ENCODE results near the gene CDKAL1. TPM values are rescaled to one million over a fixed set of nuclear protein-coding genes. Genes with fewer than 3 reads are reported as not detected.

The CDKAL1 gene
- total RNA-seq (10 to 100 TPM; 29.6 to 30.2 TPM), polyA plus RNA-seq (26.7 TPM)

DNA sequence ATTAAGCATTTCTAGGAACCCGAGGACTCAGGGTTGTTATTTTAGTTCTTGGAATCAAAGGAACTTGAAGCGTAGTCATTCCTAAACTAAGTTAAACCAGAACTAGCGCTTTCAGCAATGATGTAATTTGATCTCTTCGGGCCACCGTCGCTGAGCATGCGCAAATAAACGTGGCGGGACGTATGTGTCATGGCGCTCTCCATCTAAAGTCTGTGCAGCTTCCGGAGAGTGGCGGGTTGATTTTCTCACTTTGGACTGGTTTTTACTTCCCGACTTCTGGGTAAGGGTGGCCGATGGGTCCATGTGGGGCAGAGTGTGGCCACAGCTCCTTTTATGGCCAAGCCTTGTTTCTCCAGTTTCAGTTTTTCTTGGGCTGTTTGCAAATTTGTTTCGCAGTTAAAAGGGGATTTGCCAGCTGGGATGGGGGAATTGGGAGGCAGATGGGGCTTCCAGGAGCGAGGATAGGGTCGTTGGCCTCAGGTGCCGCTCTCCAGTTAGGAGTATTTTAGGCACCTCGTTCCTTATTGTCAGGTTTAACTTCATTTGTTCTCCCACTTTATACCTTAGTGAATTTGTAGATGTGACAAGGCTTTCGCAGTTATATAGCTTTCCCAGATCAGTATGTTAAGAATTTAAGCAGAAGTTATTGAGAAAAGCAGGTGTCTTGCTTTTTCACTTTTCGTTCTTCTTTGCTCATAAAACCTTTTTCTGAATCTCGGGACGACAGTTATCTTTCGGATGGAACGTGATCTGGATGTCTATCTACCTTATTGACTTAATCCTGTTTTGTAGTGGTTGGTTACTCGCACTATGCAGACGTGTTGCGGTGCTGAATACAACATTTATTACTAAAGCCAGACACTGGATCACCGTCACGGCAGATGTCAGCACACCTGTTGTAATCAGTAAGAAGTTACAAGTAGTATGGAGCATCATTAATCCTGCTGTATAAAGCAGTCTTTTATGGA lies at the start of gene CDKAL1:
TSS of gene CDKAL1 (plus strand) at position 163 of the 968 bp plus-strand sequence. CDS start 11,894 bp downstream, outside the sequence.
- POLR2A ChIA-PET, result interaction anchor here (0.8 to 1.8 kb wide), 2 partner anchors 215 to 321 kb away, joined by 3 to 11 read pairs; no protein-coding TSS in a partner anchor
- H3K4me1 ChIP-seq (ENCODE audit: insufficient read depth, low read length), result peaks cover 11% of the 10 kb centered on the region
- H3K27ac ChIP-seq (ENCODE audit: low read depth, low read length), result peak within 1 kb of the TSS; percentile 78
- Mint-ChIP-seq H3K36me3 (peaks cover 2 to 39% (median 10%) of the 10 kb centered on the region in 3 donors), H3K27ac (peak within 1 kb of the TSS; percentile 95 to 99 (median 97)), H3K27me3 (peaks cover 0 to 3% of the 10 kb centered on the region in 2 donors), H3K4me1 (peaks cover 34 to 55% (median 42%) of the 10 kb centered on the region in 3 donors), H3K4me3 (peak within 1 kb of the TSS; percentile 95 to 99 (median 98)), H3K9me3 (no peaks in the 10 kb centered on the region)
- no peaks in the 10 kb centered on the region for H3K27me3 ChIP-seq (ENCODE audit: insufficient read depth, low read length, poor library complexity, severe bottlenecking)
- peak within 1 kb of the TSS; percentile 77 for H3K4me3 ChIP-seq (ENCODE audit: low read length)
- CTCF ChIA-PET, result interaction anchor here (2.3 kb wide), 1 partner anchor 130 kb away, joined by 8 read pairs; no protein-coding TSS in a partner anchor
- no peaks in the 10 kb centered on the region for H3K9me3 ChIP-seq (ENCODE audit: low read length)
- H3K36me3 ChIP-seq (ENCODE audit: insufficient read depth, low read length), result peaks cover 3% of the 10 kb centered on the region
- DNase-seq, result peak; percentile 81 to 94 (median 86)

DNA sequence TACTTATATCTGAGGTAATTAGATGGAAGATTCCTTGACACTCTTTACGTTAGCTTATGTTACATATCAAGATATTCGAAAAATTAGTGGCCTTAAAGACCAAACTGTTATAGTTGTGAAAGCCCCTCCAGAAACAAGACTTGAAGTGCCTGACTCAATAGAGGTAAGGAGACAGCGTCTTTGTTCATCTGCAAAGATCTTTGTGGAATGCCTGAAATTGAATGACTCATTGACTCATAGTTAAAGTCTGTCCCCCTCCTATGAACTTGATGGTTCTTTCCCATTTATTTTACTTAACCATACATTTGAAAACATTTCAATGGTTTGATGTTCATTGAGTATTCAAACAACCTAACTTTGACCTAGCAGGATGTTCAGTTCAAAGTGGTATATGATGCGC lies 47.6 kb upstream of the CDKAL1 start:
- Histone ChIP-seq H3K27me3 (ENCODE audit: insufficient read depth, low read length, poor library complexity, severe bottlenecking) (no peaks in the 10 kb centered on the region), H3K36me3 (ENCODE audit: insufficient read depth, low read length) (peaks cover 17% of the 10 kb centered on the region), H3K9me3 (ENCODE audit: low read length) (no peaks in the 10 kb centered on the region), H3K4me1 (ENCODE audit: insufficient read depth, low read length) (no peaks in the 10 kb centered on the region), H3K27ac (ENCODE audit: low read depth, low read length) (no peak overlapping the region), H3K4me3 (ENCODE audit: low read length) (no peak overlapping the region)
- Mint-ChIP-seq H3K36me3 (peaks cover 12 to 93% (median 34%) of the 10 kb centered on the region in 3 donors), H3K4me3 (no peak overlapping the region), H3K27me3 (no peaks in the 10 kb centered on the region), H3K4me1 (no peaks in the 10 kb centered on the region), H3K27ac (no peak overlapping the region), H3K9me3 (no peaks in the 10 kb centered on the region)
- ChIA-PET POLR2A (no interaction called here), CTCF (no interaction called here)
- DNase-seq, result no peak

DNA sequence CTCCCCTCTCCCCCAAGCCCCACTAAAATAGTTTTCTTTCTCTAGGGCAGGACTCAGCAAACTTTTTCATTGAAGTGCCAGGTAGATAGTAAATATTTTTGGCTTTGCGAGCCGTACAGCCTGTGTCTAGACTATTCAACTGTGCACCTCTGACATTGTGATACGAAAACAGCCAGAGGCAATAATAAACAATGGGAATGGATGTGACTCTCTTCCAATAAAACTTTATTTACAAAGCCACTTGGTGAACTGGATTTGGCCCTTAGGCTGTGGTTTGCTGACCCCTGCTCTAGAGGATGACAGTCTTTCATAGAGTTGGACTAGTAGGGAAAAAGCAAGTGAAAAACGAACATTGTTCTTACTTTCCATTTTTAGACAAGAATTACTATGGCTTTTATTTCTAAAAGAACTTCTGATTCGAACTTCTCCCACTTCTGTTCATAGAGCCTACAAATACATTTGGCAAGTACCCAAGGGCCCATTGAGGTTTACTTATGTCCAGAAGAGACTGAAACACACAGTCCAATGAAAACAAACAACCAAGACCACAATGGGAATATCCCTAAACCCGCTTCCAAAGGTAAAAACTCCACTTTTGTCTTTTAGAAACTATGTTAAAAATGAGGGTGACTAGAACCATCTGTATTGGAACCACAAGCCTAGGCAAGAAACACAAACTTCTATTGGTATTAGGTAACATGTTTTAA lies 46.4 kb upstream of the CDKAL1 start:
- H3K27me3 ChIP-seq (ENCODE audit: insufficient read depth, low read length, poor library complexity, severe bottlenecking), result no peaks in the 10 kb centered on the region
- ChIA-PET CTCF (no interaction called here), POLR2A (no interaction called here)
- H3K4me1 ChIP-seq (ENCODE audit: insufficient read depth, low read length), result no peaks in the 10 kb centered on the region
- no peak overlapping the region for H3K4me3 Mint-ChIP-seq
- H3K27me3 Mint-ChIP-seq, result no peaks in the 10 kb centered on the region
- peaks cover 12 to 89% (median 35%) of the 10 kb centered on the region in 3 donors for H3K36me3 Mint-ChIP-seq
- no peak overlapping the region for H3K4me3 ChIP-seq (ENCODE audit: low read length)
- H3K9me3 Mint-ChIP-seq, result no peaks in the 10 kb centered on the region
- no peak overlapping the region for H3K27ac ChIP-seq (ENCODE audit: low read depth, low read length)
- peak overlapping the region in 1 of 8 donors; percentile 33 for H3K27ac Mint-ChIP-seq
- no peak for DNase-seq
- peaks cover 15% of the 10 kb centered on the region for H3K36me3 ChIP-seq (ENCODE audit: insufficient read depth, low read length)
- H3K4me1 Mint-ChIP-seq, result no peaks in the 10 kb centered on the region
- H3K9me3 ChIP-seq (ENCODE audit: low read length), result no peaks in the 10 kb centered on the region

DNA sequence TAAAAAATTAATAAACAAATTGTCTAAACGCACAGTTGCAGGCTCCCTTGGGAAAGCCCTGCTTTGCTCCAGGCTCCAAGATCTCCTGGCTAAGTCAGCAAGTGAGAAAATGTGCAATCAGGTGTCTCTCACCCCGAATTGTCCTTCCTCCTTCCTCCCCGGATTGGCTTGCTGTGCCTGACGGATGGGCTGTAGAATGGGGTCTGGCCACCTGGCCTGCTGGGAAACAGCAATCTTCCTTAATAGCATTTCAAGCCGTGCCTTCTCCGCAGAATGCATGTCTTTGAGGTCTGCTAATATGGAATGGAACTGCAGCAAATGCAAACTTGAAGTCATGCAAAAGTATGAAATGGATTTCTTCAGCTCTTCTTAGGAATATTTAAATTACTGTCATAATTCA lies 43.7 kb upstream of the CDKAL1 start:
- Mint-ChIP-seq H3K36me3 (peaks cover 12 to 67% (median 30%) of the 10 kb centered on the region in 3 donors), H3K9me3 (no peaks in the 10 kb centered on the region), H3K4me3 (no peak overlapping the region), H3K27ac (peak overlapping the region in 1 of 8 donors; percentile 74), H3K4me1 (no peaks in the 10 kb centered on the region), H3K27me3 (peaks cover 0 to 2% of the 10 kb centered on the region in 2 donors)
- Histone ChIP-seq H3K27me3 (ENCODE audit: insufficient read depth, low read length, poor library complexity, severe bottlenecking) (no peaks in the 10 kb centered on the region), H3K4me1 (ENCODE audit: insufficient read depth, low read length) (no peaks in the 10 kb centered on the region), H3K36me3 (ENCODE audit: insufficient read depth, low read length) (peaks cover 11% of the 10 kb centered on the region), H3K9me3 (ENCODE audit: low read length) (no peaks in the 10 kb centered on the region), H3K27ac (ENCODE audit: low read depth, low read length) (no peak overlapping the region), H3K4me3 (ENCODE audit: low read length) (no peak overlapping the region)
- ChIA-PET CTCF (interaction anchor here (1.4 kb wide), 1 partner anchor 86 kb away, joined by 5 read pairs; no protein-coding TSS in a partner anchor), POLR2A (no interaction called here)
- DNase-seq, result no peak

DNA sequence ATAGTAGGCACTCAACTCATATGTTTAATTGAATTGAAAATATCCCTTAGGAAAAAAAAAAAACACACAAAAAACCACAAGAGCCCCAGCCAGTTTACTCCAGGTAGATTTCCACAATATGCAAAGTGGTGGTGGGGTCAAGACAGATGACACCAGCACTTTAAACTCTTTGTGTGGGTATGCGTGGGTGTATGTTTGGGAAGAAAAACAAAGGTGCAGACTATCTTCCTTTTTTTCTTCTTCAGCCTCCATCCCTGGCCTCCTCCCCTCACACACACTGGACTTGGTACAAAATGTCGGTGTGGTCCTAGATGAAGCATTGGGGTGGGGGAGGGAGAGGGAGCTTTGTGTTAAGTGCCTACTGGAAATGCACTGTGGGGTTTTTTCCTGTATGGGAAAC lies 42.2 kb upstream of the CDKAL1 start:
- CTCF ChIA-PET, result no interaction called here
- Mint-ChIP-seq H3K4me1 (no peaks in the 10 kb centered on the region), H3K27me3 (peaks cover 0 to 2% of the 10 kb centered on the region in 2 donors), H3K27ac (no peak overlapping the region), H3K4me3 (no peak overlapping the region), H3K36me3 (peaks cover 12 to 54% (median 20%) of the 10 kb centered on the region in 3 donors), H3K9me3 (no peaks in the 10 kb centered on the region)
- Histone ChIP-seq H3K27me3 (ENCODE audit: insufficient read depth, low read length, poor library complexity, severe bottlenecking) (no peaks in the 10 kb centered on the region), H3K27ac (ENCODE audit: low read depth, low read length) (no peak overlapping the region), H3K9me3 (ENCODE audit: low read length) (no peaks in the 10 kb centered on the region), H3K4me1 (ENCODE audit: insufficient read depth, low read length) (no peaks in the 10 kb centered on the region), H3K36me3 (ENCODE audit: insufficient read depth, low read length) (peaks cover 11% of the 10 kb centered on the region), H3K4me3 (ENCODE audit: low read length) (no peak overlapping the region)
- POLR2A ChIA-PET, result no interaction called here
- DNase-seq, result no peak

DNA sequence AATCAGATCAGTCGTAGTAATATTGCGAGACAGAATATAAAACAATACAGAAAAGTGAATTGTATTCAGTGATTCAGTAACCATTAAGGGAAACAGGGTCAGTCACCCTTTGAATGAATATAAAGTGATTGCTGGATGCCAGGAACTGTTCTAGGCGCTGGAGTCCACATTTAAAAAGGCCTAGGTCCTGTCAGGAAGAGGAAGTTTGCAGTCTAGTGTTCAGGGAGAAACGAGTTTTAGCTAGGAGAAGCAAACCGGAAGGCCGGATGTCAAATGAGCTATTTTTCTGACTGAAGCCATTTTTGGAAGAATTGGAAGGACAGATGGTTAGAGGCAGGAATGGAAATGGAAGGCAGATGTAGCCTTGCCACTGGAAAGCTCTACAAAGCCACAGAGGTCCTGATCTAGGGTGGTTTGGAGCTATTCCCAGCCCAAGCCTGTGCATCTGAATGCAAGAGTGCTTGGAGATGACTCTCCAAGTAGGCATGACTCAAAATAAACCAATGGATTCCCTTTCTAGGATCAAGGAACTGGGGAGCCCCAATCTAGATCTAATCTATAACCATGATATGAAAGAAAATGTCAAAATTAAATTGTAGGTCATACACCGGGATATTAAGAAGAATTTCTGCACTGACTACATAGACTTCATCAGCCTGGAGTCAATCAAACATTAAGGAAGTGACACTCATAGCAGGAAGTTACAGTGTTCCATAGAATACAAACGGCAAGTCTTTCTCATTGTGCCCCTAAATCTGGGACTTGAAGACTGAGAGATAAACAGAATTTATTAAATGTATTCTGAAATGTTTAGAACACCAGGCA lies 36.8 kb upstream of the CDKAL1 start:
- Mint-ChIP-seq H3K9me3 (no peaks in the 10 kb centered on the region), H3K36me3 (peaks cover 0 to 6% (median 5%) of the 10 kb centered on the region in 3 donors), H3K4me1 (no peaks in the 10 kb centered on the region), H3K27ac (no peak overlapping the region), H3K4me3 (no peak overlapping the region), H3K27me3 (peaks cover 0 to 2% of the 10 kb centered on the region in 2 donors)
- Histone ChIP-seq H3K4me1 (ENCODE audit: insufficient read depth, low read length) (no peaks in the 10 kb centered on the region), H3K36me3 (ENCODE audit: insufficient read depth, low read length) (no peaks in the 10 kb centered on the region), H3K27ac (ENCODE audit: low read depth, low read length) (no peak overlapping the region), H3K4me3 (ENCODE audit: low read length) (no peak overlapping the region), H3K9me3 (ENCODE audit: low read length) (no peaks in the 10 kb centered on the region), H3K27me3 (ENCODE audit: insufficient read depth, low read length, poor library complexity, severe bottlenecking) (no peaks in the 10 kb centered on the region)
- no peak for DNase-seq
- ChIA-PET POLR2A (no interaction called here), CTCF (no interaction called here)

DNA sequence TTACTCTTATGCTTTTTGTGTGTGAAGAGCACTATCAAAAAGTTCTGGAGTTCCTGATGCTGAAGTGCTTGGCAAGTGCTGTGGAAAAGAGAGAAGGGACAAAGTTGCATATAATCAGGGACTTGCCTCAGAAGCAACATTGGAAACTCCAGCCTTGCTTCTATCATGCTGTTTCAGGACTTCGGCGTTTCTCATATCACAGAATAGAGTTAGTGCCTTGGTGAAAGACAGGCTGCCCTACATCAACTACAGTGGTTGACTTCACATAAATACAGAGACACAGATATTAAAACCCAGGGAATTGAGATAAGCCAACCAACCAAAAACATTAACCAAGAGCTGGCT lies 36.2 kb upstream of the CDKAL1 start:
- Histone ChIP-seq H3K27me3 (ENCODE audit: insufficient read depth, low read length, poor library complexity, severe bottlenecking) (no peaks in the 10 kb centered on the region), H3K36me3 (ENCODE audit: insufficient read depth, low read length) (no peaks in the 10 kb centered on the region), H3K4me3 (ENCODE audit: low read length) (no peak overlapping the region), H3K9me3 (ENCODE audit: low read length) (no peaks in the 10 kb centered on the region), H3K27ac (ENCODE audit: low read depth, low read length) (no peak overlapping the region), H3K4me1 (ENCODE audit: insufficient read depth, low read length) (no peaks in the 10 kb centered on the region)
- peaks cover 0 to 1% of the 10 kb centered on the region in 2 donors for H3K27me3 Mint-ChIP-seq
- no peak overlapping the region for H3K4me3 Mint-ChIP-seq
- DNase-seq, result no peak
- ChIA-PET POLR2A (no interaction called here), CTCF (no interaction called here)
- no peaks in the 10 kb centered on the region for H3K9me3 Mint-ChIP-seq
- H3K27ac Mint-ChIP-seq, result no peak overlapping the region
- H3K36me3 Mint-ChIP-seq, result peaks cover 0 to 5% (median 4%) of the 10 kb centered on the region in 3 donors
- no peaks in the 10 kb centered on the region for H3K4me1 Mint-ChIP-seq

All from CD8-positive, alpha-beta memory T cell (primary cell).